GM21723 (cell line): Measurements from ENCODE around the gene CCDC134.

Experiments used
- ATAC-seq: cut with Tn5 transposase; IDR thresholded peaks from one replicate; pipeline ENCODE4 v1.9.1; 2021; ENCODE audit warnings: mild to moderate bottlenecking, moderate library complexity; ENCODE audit not compliant: unreplicated experiment

The CCDC134 gene

GRCh38 chr22:41782316-41782715 lies 18.2 kb upstream of the CCDC134 start:
- no peak for ATAC-seq

GRCh38 chr22:41782751-41783150 lies 17.7 kb upstream of the CCDC134 start:
- ATAC-seq: no peak

- ATAC-seq: no peak
These were observed 13.1 kb upstream of the CCDC134 start for GRCh38 chr22:41787331-41787730.

GRCh38 chr22:41793871-41794270 lies 6.6 kb upstream of the CCDC134 start:
- no peak for ATAC-seq

GRCh38 chr22:41798736-41799135 lies 1.7 kb upstream of the CCDC134 start:
- ATAC-seq: no peak

- peak; percentile 26 for ATAC-seq
These were observed 762 bp upstream of the CCDC134 start for GRCh38 chr22:41799486-41800347.

GRCh38 chr22:41801147-41801819 lies 804 bp downstream of the CCDC134 start:
- peak; percentile 4 for ATAC-seq

- no peak for ATAC-seq
These were observed 1.4 kb downstream of the CCDC134 start for GRCh38 chr22:41801886-41802285.

DNA sequence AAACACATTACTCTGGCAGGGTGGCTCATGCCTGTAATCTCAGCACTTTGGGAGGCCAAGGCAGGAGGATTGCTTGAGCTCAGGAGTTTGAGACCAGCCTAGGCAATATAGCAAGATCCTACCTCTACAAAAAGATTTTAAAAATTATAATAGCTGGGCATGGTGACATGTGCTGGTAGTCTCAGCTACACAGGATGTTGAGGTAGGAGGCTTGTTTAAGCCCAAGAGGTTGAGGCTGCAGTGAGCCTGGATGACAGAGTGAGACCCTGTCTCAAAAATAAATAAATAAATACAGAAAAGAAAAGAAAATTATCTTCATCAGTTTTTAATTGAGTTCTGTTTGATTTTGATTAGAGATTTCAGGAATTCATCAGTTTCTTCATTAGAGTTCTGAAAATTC lies 5.2 kb downstream of the CCDC134 start:
- no peak for ATAC-seq

GRCh38 chr22:41808400-41808799 lies 7.9 kb downstream of the CCDC134 start:
- no peak for ATAC-seq

GRCh38 chr22:41810022-41810421 lies 9.5 kb downstream of the CCDC134 start:
- no peak for ATAC-seq

DNA sequence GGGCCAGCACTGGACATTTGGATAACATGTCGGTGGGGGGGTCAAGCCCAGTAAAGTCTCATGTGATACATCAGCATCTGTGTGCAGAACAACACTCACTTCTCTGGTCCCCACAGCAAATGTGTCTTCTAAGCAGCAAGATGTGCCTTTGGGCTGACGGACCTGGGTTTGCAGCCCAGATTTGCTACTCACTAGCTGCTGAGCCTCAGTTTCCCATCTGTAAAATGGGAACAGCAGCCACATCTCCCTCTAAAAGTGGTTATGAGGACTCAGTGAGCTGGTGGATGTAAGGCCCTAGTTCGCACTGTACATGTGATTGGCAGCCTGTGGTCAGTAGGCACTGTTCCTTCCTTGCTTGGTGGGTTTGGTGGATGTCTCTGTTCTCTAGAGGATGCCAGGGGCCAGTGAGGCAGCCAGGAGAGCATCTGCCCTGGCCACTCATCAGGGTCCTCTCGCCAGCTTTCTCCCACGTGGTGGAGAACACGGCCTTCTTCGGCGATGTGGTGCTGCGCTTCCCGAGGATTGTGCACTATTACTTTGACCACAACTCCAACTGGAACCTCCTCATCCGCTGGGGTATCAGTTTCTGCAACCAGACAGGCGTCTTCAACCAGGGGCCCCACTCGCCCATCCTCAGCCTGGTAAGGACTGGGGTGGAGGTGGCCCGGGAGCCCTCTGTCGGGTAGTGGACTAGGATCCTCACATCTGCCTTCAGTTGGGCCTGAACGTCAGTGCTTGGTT lies 12.5 kb downstream of the CCDC134 start:
- ATAC-seq: no peak

DNA sequence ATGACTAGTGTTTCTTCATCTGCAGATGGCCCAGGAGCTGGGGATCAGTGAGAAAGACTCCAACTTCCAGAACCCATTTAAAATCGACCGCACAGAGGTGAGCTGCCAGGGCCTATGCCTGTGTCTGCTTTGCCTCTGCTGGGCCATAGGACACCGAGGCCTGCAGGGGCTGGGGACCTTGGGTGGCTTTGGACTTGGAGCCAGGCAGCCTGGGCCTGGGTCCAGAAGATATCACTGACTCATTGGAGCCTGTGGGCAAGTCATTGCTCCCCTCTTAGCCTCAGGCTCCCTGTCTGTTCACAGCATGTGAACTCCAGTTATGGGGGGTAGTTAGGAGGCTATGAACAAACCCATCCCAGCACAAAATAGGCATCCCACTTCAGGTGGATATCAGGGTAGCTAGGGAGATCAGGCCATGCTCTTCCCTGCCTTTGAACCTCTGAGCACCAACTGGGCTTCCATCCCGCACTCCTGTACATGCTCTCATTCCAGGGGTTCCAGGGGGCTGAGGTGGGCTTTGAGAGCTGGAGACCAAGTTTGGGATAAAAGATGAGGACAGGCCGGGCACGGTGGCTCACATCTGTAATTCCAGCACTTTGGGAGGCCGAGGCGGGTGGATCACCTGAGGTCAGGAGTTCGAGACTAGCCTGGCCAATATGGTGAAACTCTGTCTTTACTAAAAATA lies 13.4 kb downstream of the CCDC134 start:
- no peak for ATAC-seq

GRCh38 chr22:41815716-41816115 lies 15.2 kb downstream of the CCDC134 start:
- no peak for ATAC-seq

DNA sequence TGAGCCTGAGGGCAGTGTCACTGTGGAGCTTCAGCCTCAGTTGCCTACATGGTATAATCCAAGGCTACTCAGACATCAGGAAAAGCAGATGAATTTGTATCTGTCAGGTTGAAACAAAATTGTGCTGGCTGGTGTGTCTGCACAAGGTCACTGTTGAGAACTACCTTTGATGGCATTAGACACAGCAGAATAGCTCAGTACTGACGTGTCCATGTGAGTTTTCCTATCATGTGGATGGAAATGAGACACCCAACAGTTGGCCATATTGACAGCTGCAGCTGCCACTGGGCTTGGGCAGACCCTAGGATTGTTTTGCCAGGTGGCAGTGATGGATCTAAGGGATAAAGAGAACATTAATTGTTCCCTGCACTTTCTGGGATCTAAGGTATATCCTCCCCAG lies 15.8 kb downstream of the CCDC134 start:
- no peak for ATAC-seq

DNA sequence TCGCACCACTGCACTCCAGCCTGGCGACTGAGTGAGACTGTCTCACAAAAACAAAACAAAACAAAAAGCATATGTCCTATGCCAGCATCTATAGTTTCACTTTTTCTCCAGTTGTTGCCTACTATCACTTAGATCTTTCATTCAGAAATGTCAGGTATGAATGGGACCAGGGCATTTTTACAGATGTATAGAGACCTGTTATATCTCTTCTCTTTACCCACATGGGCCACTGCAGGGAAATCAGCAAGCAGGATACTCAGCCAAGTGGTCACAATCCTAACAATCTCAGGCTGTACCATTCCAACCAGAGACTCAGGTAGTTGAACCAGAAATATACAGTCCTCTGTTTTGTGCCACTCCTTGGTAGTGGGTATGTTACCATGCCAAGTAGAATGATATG lies 16.4 kb downstream of the CCDC134 start:
- no peak for ATAC-seq

DNA sequence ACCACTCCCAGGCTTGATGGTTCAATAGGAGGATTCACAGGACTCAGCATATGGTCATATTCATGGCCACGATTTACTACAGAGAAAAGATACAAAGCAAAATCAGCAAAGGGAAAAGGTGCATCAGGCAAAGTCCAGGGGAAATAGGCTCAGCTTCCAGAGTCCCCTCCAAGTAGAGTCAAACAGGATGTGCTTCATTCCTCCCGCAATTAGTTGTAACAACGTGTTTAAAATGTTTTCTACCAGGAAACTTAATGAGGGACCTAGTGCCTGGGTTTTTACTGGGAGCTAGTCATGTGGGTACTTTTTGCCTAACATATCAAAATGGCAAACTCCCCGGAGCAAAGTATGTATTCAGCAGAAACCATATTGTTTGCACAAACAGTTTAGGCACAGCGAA lies 17.5 kb downstream of the CCDC134 start:
- ATAC-seq: no peak

- no peak for ATAC-seq
These were observed 18.1 kb downstream of the CCDC134 start for GRCh38 chr22:41818596-41818995.

GRCh38 chr22:41819257-41819656 lies 18.8 kb downstream of the CCDC134 start:
- ATAC-seq: no peak

DNA sequence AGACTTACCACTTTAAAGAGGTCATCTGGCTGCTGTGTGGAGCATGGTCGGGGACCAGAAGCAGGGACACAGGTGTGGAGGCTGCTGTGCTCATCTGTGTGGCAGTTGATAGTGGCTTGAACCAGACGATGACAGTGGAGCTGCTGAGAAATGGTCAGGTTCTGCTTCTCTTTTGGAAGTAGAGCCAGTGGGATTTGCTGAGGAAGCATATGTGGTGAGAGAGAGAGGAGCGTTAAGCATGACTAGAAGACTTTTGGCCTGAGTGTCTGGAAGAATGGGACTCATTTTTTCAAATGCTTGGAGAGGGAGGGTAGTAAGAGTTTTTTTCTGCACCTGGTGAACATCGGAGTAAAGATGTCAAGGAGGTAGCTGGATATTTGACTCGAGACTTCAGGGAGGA lies 20.0 kb downstream of the CCDC134 start:
- ATAC-seq: no peak
